Measurements from ENCODE around the gene GPR85. TPM values are rescaled to one million over a fixed set of nuclear protein-coding genes. Genes with fewer than 3 reads are reported as not detected.

Gene GPR85
- total and polyA plus RNA-seq, 4 experiments from 2014 or later, result not detected

Other genes starting within 250 kb of the GPR85 start
- gene SMIM30, start 31.7 kb upstream of the GPR85 start, total RNA-seq, result 10 to 100 TPM; 21.6 to 21.8 TPM
- gene SMIM30, start 31.7 kb upstream of the GPR85 start, polyA plus RNA-seq, result 10 to 100 TPM; 41.4 to 98.2 TPM

All from CD4-positive, alpha-beta memory T cell (primary cell).